Activated CD8-positive, alpha-beta memory T cell treated with anti-CD3 and anti-CD28 coated beads, Interleukin-2, amount 50 U/mL, for 24 hours (primary cell): ENCODE measurements around the gene TMEM121.
"Not testable (repeated sequence)": the region's sequence is repeated elsewhere in the genome, so short reads cannot be mapped to it uniquely, and the experiment has no call there.

Source experiments
- DNase-seq: peaks from one replicate; pipeline ENCODE4 v3.0.0-alpha.2; 2020; ENCODE audit errors: extremely low read depth

The TMEM121 gene

GRCh38 chr14:105570482-105570881 lies 44.1 kb downstream of the TMEM121 start:
- DNase-seq = no peak

- DNase-seq = not testable (repeated sequence)
These were observed 45.0 kb downstream of the TMEM121 start for GRCh38 chr14:105571181-105571951.

- not testable (repeated sequence) for DNase-seq
These were observed 45.7 kb downstream of the TMEM121 start for GRCh38 chr14:105572063-105572462.

- DNase-seq = not testable (repeated sequence)
These were observed 47.5 kb downstream of the TMEM121 start for GRCh38 chr14:105573841-105574240.

GRCh38 chr14:105574411-105574810 lies 48.0 kb downstream of the TMEM121 start:
- not testable (repeated sequence) for DNase-seq

GRCh38 chr14:105575016-105575700 lies 48.8 kb downstream of the TMEM121 start:
- DNase-seq = not testable (repeated sequence)

GRCh38 chr14:105576525-105577088 lies 50.2 kb downstream of the TMEM121 start:
- DNase-seq = no peak

GRCh38 chr14:105577314-105577861 lies 51.0 kb downstream of the TMEM121 start:
- DNase-seq = no peak

- DNase-seq = no peak
These were observed 51.7 kb downstream of the TMEM121 start for GRCh38 chr14:105578070-105578469.

GRCh38 chr14:105579221-105579620 lies 52.8 kb downstream of the TMEM121 start:
- DNase-seq = not testable (repeated sequence)
